Upper lobe of right lung (tissue), 1 donor: ENCODE measurements around the gene ANGPT4. TPM values are rescaled to one million over a fixed set of nuclear protein-coding genes. Genes with fewer than 3 reads are reported as not detected.

Source experiments
- ATAC-seq: fragments of 200-7000 bp; cut with Tn5 transposase; one replicate; pipeline ENCODE4 v1.9.1; 2020; ENCODE audit warnings: mild to moderate bottlenecking, moderate library complexity
- DNase-seq: peaks from one replicate; pipeline ENCODE4 v3.0.0-alpha.2; 2020
- H3K27ac ChIP-seq: fragments of 200-600 bp; one replicate; pipeline ENCODE4 v1.8.0; 2022
- H3K27me3 ChIP-seq: fragments of 200-600 bp; one replicate; pipeline ENCODE4 v1.8.0; 2022; ENCODE audit warnings: mild to moderate bottlenecking
- H3K36me3 ChIP-seq: fragments of 200-600 bp; one replicate; pipeline ENCODE4 v1.8.0; 2022
- H3K4me1 ChIP-seq: fragments of 200-600 bp; one replicate; pipeline ENCODE4 v1.8.0; 2022
- H3K4me3 ChIP-seq: fragments of 200-600 bp; one replicate; pipeline ENCODE4 v1.8.0; 2022; ENCODE audit warnings: mild to moderate bottlenecking
- H3K9me3 ChIP-seq: fragments of 200-600 bp; one replicate; pipeline ENCODE4 v1.8.0; 2022
- CTCF ChIP-seq: fragments of 200-600 bp; IDR thresholded peaks from one replicate; pipeline ENCODE4 v1.8.0; 2022; ENCODE audit warnings: antibody characterized with exemption
- intact Hi-C: fragments of 100-400 bp; cut with DNase I; formaldehyde crosslinking; loops from one replicate; pipeline ENCODE4 v1.11.0; 2022
- total RNA-seq: library from RNA; stranded (reverse); fragmentation: NEBNext Ultra II Directional; extraction: Animal tissue kit (Norgen Biotek cat#: 25700); gene quantifications from one replicate; pipeline ENCODE4 v1.2.1, GENCODE V29; 2021
- donor health status: DM: no; HTN: yes; CAD: no; lungs with severe emphysema.

The ANGPT4 gene
- total RNA-seq, 1 donor from 2014 or later = 0.81 TPM

- intact Hi-C loops = no loop called here
- no peaks in the 10 kb centered on the region for H3K27me3 ChIP-seq
- DNase-seq (no peak), ATAC-seq (no peak)
- no peak overlapping the region for H3K4me3 ChIP-seq
- no peaks in the 10 kb centered on the region for H3K4me1 ChIP-seq
- no peak for TF ChIP-seq CTCF
- H3K27ac ChIP-seq = no peak overlapping the region
- no peaks in the 10 kb centered on the region for H3K9me3 ChIP-seq
- no peaks in the 10 kb centered on the region for H3K36me3 ChIP-seq
These were observed 23.5 kb upstream of the ANGPT4 start for GRCh38 chr20:939606-940005.

- Histone ChIP-seq H3K9me3 (peaks cover 6% of the 10 kb centered on the region), H3K4me3 (no peak overlapping the region), H3K27me3 (no peaks in the 10 kb centered on the region), H3K27ac (no peak overlapping the region), H3K4me1 (no peaks in the 10 kb centered on the region), H3K36me3 (no peaks in the 10 kb centered on the region)
- DNase-seq (no peak), ATAC-seq (no peak)
- intact Hi-C loops = no loop called here
- no peak for TF ChIP-seq CTCF
These were observed 18.2 kb upstream of the ANGPT4 start for GRCh38 chr20:934186-934840.

- H3K9me3 ChIP-seq = peaks cover 6% of the 10 kb centered on the region
- DNase-seq = no peak
- intact Hi-C loops = no loop called here
- H3K4me1 ChIP-seq = no peaks in the 10 kb centered on the region
- no peak for ATAC-seq
- H3K27ac ChIP-seq = no peak overlapping the region
- no peaks in the 10 kb centered on the region for H3K36me3 ChIP-seq
- TF ChIP-seq CTCF = no peak
- no peaks in the 10 kb centered on the region for H3K27me3 ChIP-seq
- no peak overlapping the region for H3K4me3 ChIP-seq
These were observed 16.9 kb upstream of the ANGPT4 start for GRCh38 chr20:933029-933428.

- DNase-seq = no peak
- no peaks in the 10 kb centered on the region for H3K36me3 ChIP-seq
- intact Hi-C loops = no loop called here
- no peak overlapping the region for H3K4me3 ChIP-seq
- H3K27me3 ChIP-seq = no peaks in the 10 kb centered on the region
- H3K9me3 ChIP-seq = peaks cover 6% of the 10 kb centered on the region
- no peak for ATAC-seq
- H3K4me1 ChIP-seq = no peaks in the 10 kb centered on the region
- no peak for TF ChIP-seq CTCF
- H3K27ac ChIP-seq = no peak overlapping the region
These were observed 15.3 kb upstream of the ANGPT4 start for GRCh38 chr20:931401-931800.

DNA sequence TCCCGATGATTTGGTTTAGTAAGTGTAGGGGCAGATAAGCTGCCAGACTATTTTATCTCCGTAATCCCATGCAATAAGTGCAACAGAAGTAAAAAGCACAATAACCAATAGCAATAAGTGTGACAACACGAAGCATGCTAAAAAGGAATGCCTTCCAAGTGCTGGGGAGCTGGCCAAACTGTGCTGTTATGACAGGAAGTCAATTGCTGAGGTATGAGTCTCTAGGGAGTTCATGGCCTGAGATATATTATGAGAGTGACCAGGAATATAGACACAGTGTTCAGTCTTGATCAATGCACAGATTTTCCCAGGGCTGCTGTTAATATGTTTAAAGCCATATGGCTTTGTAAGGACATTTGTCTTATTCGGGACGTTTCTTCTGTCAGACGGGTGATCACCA, 10.5 kb upstream of the ANGPT4 start:
- Histone ChIP-seq H3K36me3 (no peaks in the 10 kb centered on the region), H3K27ac (no peak overlapping the region), H3K4me1 (no peaks in the 10 kb centered on the region), H3K9me3 (peaks cover under 1% of the 10 kb centered on the region), H3K4me3 (no peak overlapping the region), H3K27me3 (no peaks in the 10 kb centered on the region)
- no peak for TF ChIP-seq CTCF
- ATAC-seq = no peak
- no peak for DNase-seq
- intact Hi-C loops = no loop called here

- TF ChIP-seq CTCF = no peak
- Histone ChIP-seq H3K27ac (no peak overlapping the region), H3K4me1 (no peaks in the 10 kb centered on the region), H3K27me3 (no peaks in the 10 kb centered on the region), H3K4me3 (no peak overlapping the region), H3K9me3 (no peaks in the 10 kb centered on the region), H3K36me3 (no peaks in the 10 kb centered on the region)
- DNase-seq (no peak), ATAC-seq (no peak)
- intact Hi-C loops = no loop called here
These were observed 9.4 kb upstream of the ANGPT4 start for GRCh38 chr20:925516-925915.
